H1 (cell line): ENCODE measurements around the gene LIPC. TPM values are rescaled to one million over a fixed set of nuclear protein-coding genes. Genes with fewer than 3 reads are reported as not detected.

Source experiments
- CTCF ChIA-PET: fragments of 300-600 bp; sonication (Branson Sonifier 250); formaldehyde crosslinking; loops from one replicate; lab custom pipeline; 2021; ENCODE audit not compliant: partially characterized antibody; lab: Charles Lee
- POLR2A ChIA-PET: fragments of 300-600 bp; sonication (Branson Sonifier 250); formaldehyde crosslinking; loops from one replicate; lab custom pipeline; 2021; ENCODE audit warnings: inconsistent platforms; ENCODE audit not compliant: partially characterized antibody; lab: Charles Lee
- DNase-seq, 2 experiments: peaks; one replicate each; pipeline versions ENCODE4 v3.0.0 to v3.0.0-alpha.2; 2010 to 2022; ENCODE audit warnings: low spot score in 2 of 2, low read depth in 1 of 2, mixed read lengths in 1 of 2
- FAIRE-seq: peaks from 2 replicates; lab custom pipeline; 2011; peaks lifted over from hg19 to GRCh38; lab: Jason Lieb, UNC
- H2AFZ ChIP-seq: 2 replicates; pipeline ENCODE4 v1.8.1; 2012; ENCODE audit warnings: low read length, inconsistent platforms
- H2AK5ac ChIP-seq: 2 replicates; pipeline ENCODE4 v1.6.1; 2013; ENCODE audit warnings: low read depth, low read length
- H2BK120ac ChIP-seq: replicated peaks from 2 replicates; pipeline ENCODE3; 2013; ENCODE audit warnings: low read depth, low read length, inconsistent platforms
- H2BK12ac ChIP-seq: 2 replicates; pipeline ENCODE4 v1.6.1; 2013; ENCODE audit warnings: low read depth, low read length
- H2BK15ac ChIP-seq: 2 replicates; pipeline ENCODE4 v1.6.1; 2013; ENCODE audit warnings: low read length
- H2BK20ac ChIP-seq: 2 replicates; pipeline ENCODE4 v1.6.1; 2013; ENCODE audit warnings: low read length
- H2BK5ac ChIP-seq: 2 replicates; pipeline ENCODE4 v1.6.1; 2013; ENCODE audit warnings: low read depth, low read length
- H3K14ac ChIP-seq: 2 replicates; pipeline ENCODE4 v1.6.1; 2013; ENCODE audit warnings: inconsistent platforms; ENCODE audit not compliant: insufficient read length
- H3K18ac ChIP-seq: 2 replicates; pipeline ENCODE4 v1.6.1; 2013; ENCODE audit warnings: low read length; ENCODE audit errors: extremely low read depth
- H3K23ac ChIP-seq: 2 replicates; pipeline ENCODE4 v1.6.1; 2013; ENCODE audit warnings: inconsistent platforms; ENCODE audit not compliant: insufficient read length
- H3K23me2 ChIP-seq: 2 replicates; pipeline ENCODE4 v1.6.1; 2013; ENCODE audit warnings: low read depth, low read length
- H3K27ac ChIP-seq: 2 replicates; pipeline ENCODE4 v1.6.1; 2011; ENCODE audit warnings: low read depth, low read length, inconsistent platforms
- H3K27me3 ChIP-seq, 4 experiments: replicated peaks in 1 of 4; 1 replicate in 1 of 4; 2 replicates in 3 of 4; pipeline versions ENCODE4 v1.6.1 to v1.8.1; 2011 to 2013; ENCODE audit warnings: low read length in 3 of 4, mild to moderate bottlenecking in 3 of 4, inconsistent platforms in 2 of 4, mixed read lengths in 2 of 4, moderate library complexity in 1 of 4; ENCODE audit not compliant: control insufficient read depth in 3 of 4, insufficient read depth in 3 of 4; ENCODE audit errors: extremely low read depth in 1 of 4
- H3K36me3 ChIP-seq, 4 experiments: 2 replicates each; pipeline versions ENCODE4 v1.6.1 to v1.8.1; 2011 to 2013; ENCODE audit warnings: mild to moderate bottlenecking in 4 of 4, low read length in 3 of 4, moderate library complexity in 2 of 4, control low read depth in 1 of 4, inconsistent platforms in 1 of 4; ENCODE audit not compliant: insufficient read depth in 4 of 4, control insufficient read depth in 2 of 4
- H3K4ac ChIP-seq: replicated peaks from 2 replicates; pipeline ENCODE3; 2013; ENCODE audit warnings: low read length, low read depth, mixed read lengths, inconsistent platforms; ENCODE audit not compliant: insufficient read length
- H3K4me1 ChIP-seq, 4 experiments: replicated peaks in 1 of 4; 1 replicate in 1 of 4; 2 replicates in 3 of 4; pipeline versions ENCODE4 v1.6.1 to v1.8.1; 2011 to 2013; ENCODE audit warnings: low read length in 3 of 4, inconsistent platforms in 2 of 4, mixed read lengths in 1 of 4; ENCODE audit not compliant: insufficient read depth in 4 of 4, control insufficient read depth in 3 of 4
- H3K4me2 ChIP-seq, 2 experiments: 2 replicates each; pipeline versions ENCODE4 v1.6.1 to v1.8.1; 2011 to 2013; ENCODE audit warnings: low read depth in 2 of 2, low read length in 2 of 2, control low read depth in 1 of 2, inconsistent platforms in 1 of 2, mild to moderate bottlenecking in 1 of 2; ENCODE audit not compliant: insufficient read depth in 1 of 2
- H3K4me3 ChIP-seq, 4 experiments: fragments of 200-600, 300-600 bp in 1 of 4; sonication (generic), shearing (Covaris generic), sonication (Bioruptor Twin) in 1 of 4; 2 replicates each; pipeline versions ENCODE4 v1.5.1 to v1.8.1; 2011 to 2016; ENCODE audit warnings: low read length in 4 of 4, low read depth in 3 of 4, control low read depth in 2 of 4, inconsistent platforms in 2 of 4, mild to moderate bottlenecking in 2 of 4, mixed read lengths in 1 of 4, moderate library complexity in 1 of 4; ENCODE audit not compliant: insufficient read depth in 2 of 4; ENCODE audit errors: extremely low read depth in 1 of 4
- H3K56ac ChIP-seq: replicated peaks from 2 replicates; pipeline ENCODE3; 2013; ENCODE audit warnings: low read depth, mild to moderate bottlenecking, mixed read lengths, low read length, inconsistent platforms; ENCODE audit not compliant: insufficient read length
- H3K79me1 ChIP-seq: 2 replicates; pipeline ENCODE4 v1.6.1; 2013; ENCODE audit warnings: low read depth, low read length, control low read depth
- H3K79me2 ChIP-seq, 2 experiments: 2 replicates each; pipeline versions ENCODE4 v1.6.1 to v1.8.1; 2012 to 2013; ENCODE audit warnings: low read length in 2 of 2, mild to moderate bottlenecking in 2 of 2, inconsistent platforms in 1 of 2; ENCODE audit not compliant: insufficient read depth in 2 of 2, control insufficient read depth in 1 of 2
- H3K9ac ChIP-seq, 4 experiments: replicated peaks in 1 of 4; 1 replicate in 1 of 4; 2 replicates in 3 of 4; pipeline versions ENCODE4 v1.6.1 to v1.8.1; 2011 to 2013; ENCODE audit warnings: low read depth in 3 of 4, low read length in 3 of 4, control low read depth in 2 of 4, mild to moderate bottlenecking in 2 of 4, moderate library complexity in 2 of 4, inconsistent platforms in 1 of 4; ENCODE audit errors: extremely low read depth in 1 of 4
- H3K9me3 ChIP-seq, 2 experiments: 2 replicates each; pipeline versions ENCODE4 v1.6.1 to v1.8.1; 2012 to 2013; ENCODE audit warnings: mild to moderate bottlenecking in 2 of 2, moderate library complexity in 2 of 2, control low read depth in 1 of 2, inconsistent platforms in 1 of 2, low read depth in 1 of 2, low read length in 1 of 2, mixed read lengths in 1 of 2; ENCODE audit not compliant: insufficient read depth in 2 of 2
- H4K20me1 ChIP-seq, 2 experiments: replicated peaks in 1 of 2; 2 replicates each; pipeline versions ENCODE3 to v1.8.1; 2011 to 2013; ENCODE audit warnings: inconsistent platforms in 2 of 2, low read length in 2 of 2, mild to moderate bottlenecking in 1 of 2; ENCODE audit not compliant: insufficient read depth in 2 of 2, control insufficient read depth in 1 of 2
- H4K5ac ChIP-seq: 2 replicates; pipeline ENCODE4 v1.6.1; 2013; ENCODE audit warnings: low read length, low read depth, mixed read lengths, inconsistent platforms; ENCODE audit not compliant: insufficient read length
- H4K8ac ChIP-seq: 2 replicates; pipeline ENCODE4 v1.8.0; 2013; ENCODE audit warnings: mild to moderate bottlenecking, moderate library complexity, low read length, inconsistent platforms; ENCODE audit not compliant: insufficient read depth; ENCODE audit errors: extremely low read depth
- H4K91ac ChIP-seq: replicated peaks from 2 replicates; pipeline ENCODE3; 2013; ENCODE audit warnings: low read length, mixed read lengths, inconsistent platforms; ENCODE audit not compliant: insufficient read length
- CHD1 ChIP-seq: IDR thresholded peaks from 2 replicates; pipeline ENCODE4 v1.6.1; 2012; ENCODE audit warnings: low read depth, low read length, improper control_type of control experiment
- WGBS, 2 experiments: shearing (Covaris generic) in 1 of 2; methylation state at CpG; one replicate each; pipeline versions ENCODE4 v1.1.6 to v1.1.7; 2013 to 2015; ENCODE audit warnings: low lambda C conversion rate in 2 of 2, mixed read lengths in 2 of 2, inconsistent platforms in 1 of 2, low coverage in 1 of 2, missing lambda C conversion rate in 1 of 2; ENCODE audit not compliant: insufficient replicate concordance in 2 of 2, insufficient coverage in 1 of 2, insufficient read length in 1 of 2; ENCODE audit errors: extremely low coverage in 1 of 2, missing lambda C conversion rate in 1 of 2; 5-methylcytosine and 5-hydroxymethylcytosine counted together
- polyA plus RNA-seq, 7 experiments: library from polyadenylated mRNA; depleted of rRNA in 3 of 7; stranded (reverse) in 5 of 7; unstranded in 2 of 7; fragments of >200 nt in 5 of 7; fragments of 200-250 nt in 2 of 7; gene quantifications; 1 replicate in 5 of 7; 2 replicates in 1 of 7; 4 replicates in 1 of 7; pipeline versions ENCODE4 v1.2.1 to v1.2.3, GENCODE V29; 2011 to 2013; ENCODE audit warnings: missing spikeins in 2 of 7, mixed read lengths in 2 of 7
- total RNA-seq: library from RNA; stranded (reverse); fragmentation: NEBNext Ultra II Directional; extraction: Animal tissue kit (Norgen Biotek cat#: 25700); gene quantifications from 2 replicates; pipeline ENCODE4 v1.2.1, GENCODE V29; 2021

Gene LIPC
- total and polyA plus RNA-seq, 2 of the 8 experiments (the other 6 are each of a cell fraction or from before 2014, with no cell fraction given), result not detected

- H3K9ac ChIP-seq, result no peak overlapping the region
- no peak overlapping the region for H2AK5ac ChIP-seq
- no peak overlapping the region for H2BK15ac ChIP-seq
- H3K18ac ChIP-seq, result no peak overlapping the region
- FAIRE-seq, result no peak
- WGBS, 2 experiments, result 82% methylated on average over 5 of the region's 5 CpGs; no CpG with 5 or more reads in 1 of the 2 experiments
- no peak overlapping the region for H2BK5ac ChIP-seq
- no peak overlapping the region for H3K4me2 ChIP-seq
- H3K27me3 ChIP-seq, result no peaks in the 10 kb centered on the region; a peak in 1 of 7 replicates
- no peak overlapping the region for H2AFZ ChIP-seq
- H3K9me3 ChIP-seq, result no peaks in the 10 kb centered on the region
- H3K36me3 ChIP-seq, result no peaks in the 10 kb centered on the region
- no peak overlapping the region for H3K56ac ChIP-seq
- no peaks in the 10 kb centered on the region for H4K20me1 ChIP-seq
- H3K4me1 ChIP-seq, result no peaks in the 10 kb centered on the region
- H4K5ac ChIP-seq, result no peak overlapping the region
- no peak for DNase-seq
- H3K79me1 ChIP-seq, result no peaks in the 10 kb centered on the region
- no peak overlapping the region for H3K14ac ChIP-seq
- no peaks in the 10 kb centered on the region for H3K79me2 ChIP-seq
- H4K8ac ChIP-seq, result no peak overlapping the region
- H3K4ac ChIP-seq, result no peak overlapping the region
- no peak overlapping the region for H3K23ac ChIP-seq
- H3K23me2 ChIP-seq, result no peaks in the 10 kb centered on the region
- H4K91ac ChIP-seq, result no peak overlapping the region
- no peak overlapping the region for H2BK120ac ChIP-seq
- H2BK20ac ChIP-seq, result no peak overlapping the region
- POLR2A ChIA-PET, result no interaction called here
- H2BK12ac ChIP-seq, result no peak overlapping the region
- CTCF ChIA-PET, result interaction anchor here (0.8 to 1.1 kb wide), 3 partner anchors 9 to 160 kb away, joined by 3 to 4 read pairs (median 3); no protein-coding TSS in a partner anchor
- H3K4me3 ChIP-seq, result no peak overlapping the region
- H3K27ac ChIP-seq, result no peak overlapping the region
- TF ChIP-seq CHD1, result no peak
Measured at GRCh38 chr15:58392611-58393161, 39.1 kb upstream of the LIPC start.
